ENCODE data around the gene UTF1. TPM values are rescaled to one million over a fixed set of nuclear protein-coding genes. Genes with fewer than 3 reads are reported as not detected.
"Not testable (repeated sequence)": the region's sequence is repeated elsewhere in the genome, so short reads cannot be mapped to it uniquely, and the experiment has no call there.

Gene UTF1
- total and polyA plus RNA-seq, 2 experiments from 2014 or later = not detected

- Histone ChIP-seq H3K36me3 (ENCODE audit: low read depth) (no peaks in the 10 kb centered on the region), H3F3A (ENCODE audit: insufficient read depth) (no peaks in the 10 kb centered on the region), H3K9me2 (ENCODE audit: insufficient read depth) (no peaks in the 10 kb centered on the region), H3K27me3 (replicated peaks; ENCODE audit: insufficient read depth) (no peaks in the 10 kb centered on the region; the same call in none of the 2 replicates), H3K27ac (no peak overlapping the region), H2AFZ (no peak overlapping the region), H4K20me1 (ENCODE audit: insufficient read depth) (no peaks in the 10 kb centered on the region), H3K4me3 (no peak overlapping the region), H3K9ac (no peak overlapping the region), H3K4me2 (ENCODE audit: unreplicated experiment) (no peak overlapping the region), H3K4me1 (ENCODE audit: insufficient read depth) (no peaks in the 10 kb centered on the region), H3K79me2 (ENCODE audit: insufficient read depth) (no peaks in the 10 kb centered on the region), H3K9me3 (ENCODE audit: low read depth) (no peaks in the 10 kb centered on the region)
- 74 to 80% methylated on average over 25 of the region's 25 CpGs for WGBS, 2 experiments (ENCODE audit: low coverage in 1 of 2, low lambda C conversion rate in 2 of 2, missing lambda C conversion rate in 2 of 2)
- in situ Hi-C loops (cut with MboI) = no loop called here
- no peak for TF ChIP-seq EZH2phosphoT487 (IDR thresholded peaks at IDR 0.05; ENCODE audit: insufficient read depth, low read depth)
- no peak for TF ChIP-seq EZH2 (IDR thresholded peaks at IDR 0.05; ENCODE audit: insufficient read depth, poor library complexity, severe bottlenecking)
- no peak for DNase-seq
These were observed 12.0 kb upstream of the UTF1 start for GRCh38 chr10:133217800-133218589.

- no peaks in the 10 kb centered on the region for H4K20me1 ChIP-seq (ENCODE audit: insufficient read depth)
- no peak overlapping the region for H3K4me3 ChIP-seq
- H2AFZ ChIP-seq = no peak overlapping the region
- H3K79me2 ChIP-seq (ENCODE audit: insufficient read depth) = no peaks in the 10 kb centered on the region
- WGBS, 2 experiments (ENCODE audit: low coverage in 1 of 2, low lambda C conversion rate in 2 of 2, missing lambda C conversion rate in 2 of 2) = 68% methylated on average over 17 to 20 of the region's 20 CpGs
- DNase-seq = no peak
- H3K9me2 ChIP-seq (ENCODE audit: insufficient read depth) = no peaks in the 10 kb centered on the region
- H3K36me3 ChIP-seq (ENCODE audit: low read depth) = no peaks in the 10 kb centered on the region
- in situ Hi-C loops (cut with MboI) = no loop called here
- no peak overlapping the region for H3K9ac ChIP-seq
- no peaks in the 10 kb centered on the region for H3K4me1 ChIP-seq (ENCODE audit: insufficient read depth)
- H3K27me3 ChIP-seq (replicated peaks; ENCODE audit: insufficient read depth) = no peaks in the 10 kb centered on the region; the same call in none of the 2 replicates
- no peaks in the 10 kb centered on the region for H3K9me3 ChIP-seq (ENCODE audit: low read depth)
- no peak overlapping the region for H3K4me2 ChIP-seq (ENCODE audit: unreplicated experiment)
- H3F3A ChIP-seq (ENCODE audit: insufficient read depth) = no peaks in the 10 kb centered on the region
- TF ChIP-seq EZH2phosphoT487 (IDR thresholded peaks at IDR 0.05; ENCODE audit: insufficient read depth, low read depth) = no peak
- TF ChIP-seq EZH2 (IDR thresholded peaks at IDR 0.05; ENCODE audit: insufficient read depth, poor library complexity, severe bottlenecking) = no peak
- H3K27ac ChIP-seq = no peak overlapping the region
These were observed 11.1 kb upstream of the UTF1 start for GRCh38 chr10:133218891-133219290.

GRCh38 chr10:133219782-133220181 is 10.2 kb upstream of the UTF1 start:
- Histone ChIP-seq H3K4me3 (no peak overlapping the region), H3K9ac (no peak overlapping the region), H2AFZ (no peak overlapping the region), H3F3A (ENCODE audit: insufficient read depth) (no peaks in the 10 kb centered on the region), H3K27me3 (replicated peaks; ENCODE audit: insufficient read depth) (no peaks in the 10 kb centered on the region; the same call in none of the 2 replicates), H3K9me2 (ENCODE audit: insufficient read depth) (no peaks in the 10 kb centered on the region), H3K4me1 (ENCODE audit: insufficient read depth) (no peaks in the 10 kb centered on the region), H3K4me2 (ENCODE audit: unreplicated experiment) (no peak overlapping the region), H3K36me3 (ENCODE audit: low read depth) (no peaks in the 10 kb centered on the region), H3K9me3 (ENCODE audit: low read depth) (no peaks in the 10 kb centered on the region), H3K79me2 (ENCODE audit: insufficient read depth) (no peaks in the 10 kb centered on the region), H3K27ac (no peak overlapping the region), H4K20me1 (ENCODE audit: insufficient read depth) (no peaks in the 10 kb centered on the region)
- in situ Hi-C loops (cut with MboI) = no loop called here
- TF ChIP-seq EZH2phosphoT487 (IDR thresholded peaks at IDR 0.05; ENCODE audit: insufficient read depth, low read depth) (no peak), EZH2 (IDR thresholded peaks at IDR 0.05; ENCODE audit: insufficient read depth, poor library complexity, severe bottlenecking) (no peak)
- WGBS, 2 experiments (ENCODE audit: low coverage in 1 of 2, low lambda C conversion rate in 2 of 2, missing lambda C conversion rate in 2 of 2) = 8 to 11% methylated on average over 21 to 22 of the region's 28 CpGs
- no peak for DNase-seq

- H3F3A ChIP-seq (ENCODE audit: insufficient read depth) = no peaks in the 10 kb centered on the region
- no peaks in the 10 kb centered on the region for H3K9me2 ChIP-seq (ENCODE audit: insufficient read depth)
- no peak overlapping the region for H3K27ac ChIP-seq
- H3K9me3 ChIP-seq (ENCODE audit: low read depth) = no peaks in the 10 kb centered on the region
- no peak for TF ChIP-seq EZH2phosphoT487 (IDR thresholded peaks at IDR 0.05; ENCODE audit: insufficient read depth, low read depth)
- no peak for TF ChIP-seq EZH2 (IDR thresholded peaks at IDR 0.05; ENCODE audit: insufficient read depth, poor library complexity, severe bottlenecking)
- WGBS, 2 experiments (ENCODE audit: low coverage in 1 of 2, low lambda C conversion rate in 2 of 2, missing lambda C conversion rate in 2 of 2) = 72% methylated on average over 11 of the region's 11 CpGs
- in situ Hi-C loops (cut with MboI) = no loop called here
- no peaks in the 10 kb centered on the region for H3K79me2 ChIP-seq (ENCODE audit: insufficient read depth)
- DNase-seq = no peak
- H3K9ac ChIP-seq = no peak overlapping the region
- no peak overlapping the region for H3K4me2 ChIP-seq (ENCODE audit: unreplicated experiment)
- no peak overlapping the region for H2AFZ ChIP-seq
- no peaks in the 10 kb centered on the region for H3K4me1 ChIP-seq (ENCODE audit: insufficient read depth)
- no peaks in the 10 kb centered on the region for H4K20me1 ChIP-seq (ENCODE audit: insufficient read depth)
- H3K27me3 ChIP-seq (replicated peaks; ENCODE audit: insufficient read depth) = peaks cover 7% of the 10 kb centered on the region
- no peaks in the 10 kb centered on the region for H3K36me3 ChIP-seq (ENCODE audit: low read depth)
- H3K4me3 ChIP-seq = no peak overlapping the region
These were observed 8.7 kb upstream of the UTF1 start for GRCh38 chr10:133221331-133221730.

GRCh38 chr10:133221756-133222155 is 8.3 kb upstream of the UTF1 start:
- in situ Hi-C loops (cut with MboI) = not testable (repeated sequence)

More at GRCh38 chr10:133221756-133222155, 8.3 kb upstream of the UTF1 start:
- H2AFZ ChIP-seq; H4K20me1 ChIP-seq (ENCODE audit: insufficient read depth); H3K9me3 ChIP-seq (ENCODE audit: low read depth); H3K27me3 ChIP-seq (replicated peaks; ENCODE audit: insufficient read depth); H3K79me2 ChIP-seq (ENCODE audit: insufficient read depth); H3K27ac ChIP-seq; H3K36me3 ChIP-seq (ENCODE audit: low read depth); H3K4me3 ChIP-seq; DNase-seq; H3F3A ChIP-seq (ENCODE audit: insufficient read depth); H3K9ac ChIP-seq; H3K4me2 ChIP-seq (ENCODE audit: unreplicated experiment); H3K4me1 ChIP-seq (ENCODE audit: insufficient read depth); H3K9me2 ChIP-seq (ENCODE audit: insufficient read depth): not testable (repeated sequence)
- WGBS, 2 experiments (ENCODE audit: low coverage in 1 of 2, low lambda C conversion rate in 2 of 2, missing lambda C conversion rate in 2 of 2) = 78 to 79% methylated on average over 14 to 19 of the region's 22 CpGs

All from GM23248 (cell line).